HCT116 (cell line): Measurements from ENCODE around the gene KRTAP12-2. TPM values are rescaled to one million over a fixed set of nuclear protein-coding genes. Genes with fewer than 3 reads are reported as not detected.

Experiments used
- ATAC-seq: fragments of 200-7000 bp; cut with Tn5 transposase; 2 replicates; pipeline ENCODE4 v1.9.1; 2020; ENCODE audit warnings: mild to moderate bottlenecking, moderate library complexity
- BruUV-seq: library from RNA; stranded (reverse); fragments of 400-500 nt; replicated peaks from 2 replicates; lab custom pipeline; 2021; lab: Mats Ljungman, UMichigan
- CTCF ChIA-PET: fragments of 300-600 bp; sonication (Branson Sonifier 250); formaldehyde crosslinking; loops from one replicate; lab custom pipeline; 2021; ENCODE audit warnings: antibody characterized with exemption; lab: Charles Lee
- POLR2A ChIA-PET: fragments of 300-600, 350-600 bp; sonication (Branson Sonifier 250); formaldehyde crosslinking; loops from one replicate; lab custom pipeline; 2021; ENCODE audit warnings: antibody characterized with exemption; lab: Charles Lee
- RAD21 ChIA-PET, 2 experiments: fragments of 300-600 bp; sonication (Branson Sonifier 250); formaldehyde crosslinking; loops; one replicate each; lab custom pipeline; 2023; ENCODE audit warnings: low total read pairs in 2 of 2; ENCODE audit not compliant: uncharacterized antibody in 2 of 2, unreplicated experiment in 2 of 2, low non-redundant PET in 1 of 2; lab: Charles Lee
- DNase-seq: peaks from one replicate; pipeline ENCODE4 v3.0.0-alpha.2; 2010; ENCODE audit warnings: low read depth, low spot score
- H2AFZ ChIP-seq: fragments of 200-600 bp; shearing (Covaris generic), sonication (generic); 2 replicates; pipeline ENCODE4 v1.6.1; 2017; ENCODE audit warnings: low read depth, mixed run types, mixed read lengths, antibody characterized with exemption, low read length; ENCODE audit not compliant: poor library complexity, severe bottlenecking
- H3K27ac ChIP-seq: 2 replicates; pipeline ENCODE4 v1.5.1; 2012; ENCODE audit warnings: low read depth, low read length
- H3K27me3 ChIP-seq: fragments of 200-600 bp; sonication (generic); 2 replicates; pipeline ENCODE4 v1.6.1; 2016; ENCODE audit warnings: mixed run types, low read length, mixed read lengths; ENCODE audit not compliant: insufficient read depth
- H3K36me3 ChIP-seq, 2 experiments: fragments of 200-500 bp in 1 of 2; fragments of 200-600 bp in 1 of 2; sonication (Bioruptor generic) in 1 of 2; sonication (generic) in 1 of 2; 2 replicates each; pipeline versions ENCODE4 v1.5.1 to v1.6.1; 2014 to 2016; ENCODE audit warnings: low read length in 2 of 2, inconsistent platforms in 1 of 2, mixed read lengths in 1 of 2, mixed run types in 1 of 2; ENCODE audit not compliant: insufficient read depth in 2 of 2, control insufficient read depth in 1 of 2
- H3K4me1 ChIP-seq, 2 experiments: fragments of 200-600 bp in 1 of 2; sonication (generic) in 1 of 2; 2 replicates each; pipeline versions ENCODE4 v1.5.1 to v1.6.1; 2012 to 2017; ENCODE audit warnings: low read length in 2 of 2, inconsistent platforms in 1 of 2, mild to moderate bottlenecking in 1 of 2, mixed read lengths in 1 of 2, mixed run types in 1 of 2, moderate library complexity in 1 of 2; ENCODE audit not compliant: insufficient read depth in 2 of 2, control insufficient read depth in 1 of 2
- H3K4me2 ChIP-seq: fragments of 200-600 bp; sonication (generic); 2 replicates; pipeline ENCODE4 v1.6.1; 2017; ENCODE audit warnings: mixed run types, low read length, mixed read lengths
- H3K4me3 ChIP-seq, 2 experiments: fragments of 200-600 bp in 1 of 2; sonication (generic) in 1 of 2; replicated peaks in 1 of 2; 2 replicates each; pipeline ENCODE4 v1.5.1; 2011 to 2016; ENCODE audit warnings: low read length in 2 of 2, control low read depth in 1 of 2, low read depth in 1 of 2, mild to moderate bottlenecking in 1 of 2, mixed read lengths in 1 of 2, mixed run types in 1 of 2
- H3K79me2 ChIP-seq: fragments of 200-600 bp; sonication (generic); 2 replicates; pipeline ENCODE4 v1.6.1; 2017; ENCODE audit warnings: mild to moderate bottlenecking, mixed run types, low read length, moderate library complexity, mixed read lengths; ENCODE audit not compliant: insufficient read depth
- H3K9ac ChIP-seq: fragments of 200-600 bp; sonication (generic); 2 replicates; pipeline ENCODE4 v1.6.1; 2016; ENCODE audit warnings: low read length, mixed read lengths
- H3K9me2 ChIP-seq: fragments of 200-600 bp; sonication (generic), shearing (Covaris generic); 2 replicates; pipeline ENCODE4 v1.6.1; 2017; ENCODE audit warnings: mixed run types, mild to moderate bottlenecking, moderate library complexity; ENCODE audit not compliant: insufficient read depth
- H3K9me3 ChIP-seq, 2 experiments: fragments of 200-500 bp in 1 of 2; fragments of 200-600 bp in 1 of 2; sonication (Bioruptor generic) in 1 of 2; sonication (generic) in 1 of 2; 2 replicates each; pipeline ENCODE4 v1.6.1; 2014 to 2017; ENCODE audit warnings: low read length in 2 of 2, mixed read lengths in 2 of 2, inconsistent platforms in 1 of 2, low read depth in 1 of 2, mild to moderate bottlenecking in 1 of 2, mixed run types in 1 of 2, moderate library complexity in 1 of 2; ENCODE audit not compliant: control insufficient read depth in 1 of 2, insufficient read depth in 1 of 2
- H4K20me1 ChIP-seq: fragments of 200-600 bp; sonication (generic), shearing (Covaris generic); 2 replicates; pipeline ENCODE4 v1.6.1; 2017; ENCODE audit warnings: mixed run types, mild to moderate bottlenecking, moderate library complexity; ENCODE audit not compliant: insufficient read depth
- CBX3 ChIP-seq: IDR thresholded peaks from 2 replicates; pipeline ENCODE4 v1.6.1; 2012; ENCODE audit warnings: low read depth
- EGR1 ChIP-seq: IDR thresholded peaks from 2 replicates; pipeline ENCODE4 v1.6.1; 2012; ENCODE audit warnings: low read depth
- FOSL1 ChIP-seq: IDR thresholded peaks from 2 replicates; pipeline ENCODE4 v1.6.1; 2012; ENCODE audit warnings: low read depth
- POLR2A ChIP-seq: IDR thresholded peaks from 2 replicates; pipeline ENCODE4 v1.7.0; 2011; ENCODE audit warnings: borderline replicate concordance; ENCODE audit not compliant: insufficient read depth, insufficient read length; ENCODE audit errors: extremely low read depth
- RAD21 ChIP-seq: IDR thresholded peaks from 2 replicates; pipeline ENCODE4 v1.6.1; 2012; ENCODE audit warnings: low read depth, mild to moderate bottlenecking
- SP1 ChIP-seq: IDR thresholded peaks from 2 replicates; pipeline ENCODE4 v1.6.1; 2012; ENCODE audit warnings: low read depth
- SRF ChIP-seq: IDR thresholded peaks from 2 replicates; pipeline ENCODE4 v1.6.1; 2012; ENCODE audit warnings: low read depth
- TCF7L2 ChIP-seq: IDR thresholded peaks from 2 replicates; pipeline ENCODE4 v1.7.0; 2011; ENCODE audit warnings: borderline replicate concordance, inconsistent platforms; ENCODE audit not compliant: insufficient read depth, insufficient read length; ENCODE audit errors: extremely low read depth
- YY1 ChIP-seq: IDR thresholded peaks from 2 replicates; pipeline ENCODE4 v1.6.1; 2011; ENCODE audit warnings: low read length, low read depth, moderate library complexity, mild to moderate bottlenecking; ENCODE audit not compliant: insufficient replicate concordance; ENCODE audit errors: extremely low read depth
- ZFX ChIP-seq: fragments of 450-650 bp; IDR thresholded peaks from 2 replicates; pipeline ENCODE4 v1.6.1; 2017
- intact Hi-C: fragments of 100-400 bp; cut with micrococcal nuclease; formaldehyde crosslinking; loops from 2 replicates; pipeline ENCODE4 v1.10.0; 2022
- total RNA-seq: library from RNA; stranded (reverse); gene quantifications from one replicate; pipeline ENCODE4 v1.2.1, GENCODE V29; 2021; ENCODE audit not compliant: unreplicated experiment
- TF ChIP-seq, protein P1 (sequence below): IDR thresholded peaks from 2 replicates; pipeline ENCODE4 v1.6.1; 2012

The KRTAP12-2 gene
- total RNA-seq, 1 experiment from 2014 or later = not detected

DNA sequence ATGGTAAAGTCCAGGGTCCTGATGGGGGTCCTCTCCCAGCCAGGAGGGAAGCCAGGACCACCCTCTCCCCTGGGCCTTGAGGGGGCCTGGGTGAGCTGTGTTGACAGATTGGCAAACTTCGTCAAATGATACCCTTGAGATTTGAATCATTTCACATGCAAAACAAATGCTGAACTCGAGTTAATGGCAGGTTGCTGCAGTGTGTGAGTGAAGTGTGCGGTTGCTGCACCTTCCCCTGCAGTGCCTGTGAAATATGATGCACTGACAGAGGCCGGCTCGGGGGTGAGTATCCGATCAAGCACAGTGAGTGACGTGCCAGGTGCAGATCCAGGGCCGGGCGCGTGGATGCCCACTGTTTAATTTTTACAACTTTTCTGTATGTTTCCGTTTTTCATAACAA lies 20.9 kb upstream of the KRTAP12-2 start:
- no peak overlapping the region for H3K9ac ChIP-seq
- H3K27ac ChIP-seq = no peak overlapping the region
- H3K9me2 ChIP-seq = no peaks in the 10 kb centered on the region
- ATAC-seq = no peak
- H4K20me1 ChIP-seq = no peaks in the 10 kb centered on the region
- H2AFZ ChIP-seq = no peak overlapping the region
- intact Hi-C loops = no loop called here
- no peaks in the 10 kb centered on the region for H3K36me3 ChIP-seq
- ChIA-PET CTCF (no interaction called here), RAD21 (no interaction called here), POLR2A (no interaction called here)
- H3K4me3 ChIP-seq = no peak overlapping the region
- H3K79me2 ChIP-seq = no peaks in the 10 kb centered on the region
- no peak overlapping the region for H3K4me2 ChIP-seq
- H3K27me3 ChIP-seq = no peaks in the 10 kb centered on the region
- TF ChIP-seq SRF (no peak), POLR2A (no peak), YY1 (no peak), EGR1 (no peak)
- TF ChIP-seq, all 23 proteins: peak for 0
- no peaks in the 10 kb centered on the region for H3K4me1 ChIP-seq
- DNase-seq = no peak
- H3K9me3 ChIP-seq = peaks cover 0 to 4% of the 10 kb centered on the region in 2 experiments; a peak in 2 of 4 replicates
- BruUV-seq = no TSS peak

DNA sequence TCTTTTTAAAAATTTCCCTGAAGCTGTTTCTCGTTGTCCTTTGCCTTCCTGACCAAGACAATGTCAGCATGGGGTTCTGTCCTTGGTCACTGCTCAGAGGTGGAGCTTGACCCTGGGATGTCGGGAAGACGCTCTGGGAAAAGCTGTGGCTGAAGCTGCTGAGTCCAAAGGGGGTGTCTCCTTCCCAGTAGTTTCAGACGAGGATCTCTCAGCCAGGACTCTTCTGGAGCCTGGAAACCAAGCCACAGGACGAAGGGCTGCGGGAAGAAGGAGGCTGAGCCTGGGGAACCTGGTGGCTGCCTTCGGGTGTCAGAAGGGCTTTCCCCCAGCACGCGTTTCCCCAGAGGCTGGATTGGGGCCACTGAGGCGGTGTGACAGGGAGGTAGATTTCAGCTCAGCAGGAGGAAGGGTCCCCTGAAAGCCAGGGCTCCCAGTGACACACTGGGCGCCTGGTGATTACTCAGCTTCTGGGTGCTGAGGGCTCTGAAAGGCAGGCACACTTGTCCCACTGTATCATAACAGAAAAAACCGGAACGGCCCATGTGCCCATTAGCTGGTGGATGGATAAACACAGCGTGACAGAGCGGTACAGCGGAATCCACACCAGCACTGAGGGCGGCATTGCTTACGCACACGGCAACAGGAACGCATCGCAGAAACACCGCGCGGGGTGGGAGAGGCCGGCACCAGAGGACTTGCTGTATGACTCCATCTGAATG lies 20.3 kb upstream of the KRTAP12-2 start:
- POLR2A ChIA-PET = no interaction called here
- no TSS peak for BruUV-seq
- TF ChIP-seq RAD21 (no peak), TCF7L2 (no peak), SP1 (no peak), CBX3 (no peak), ZFX (no peak), FOSL1 (no peak), YY1 (no peak)
- TF ChIP-seq, protein P1, sequence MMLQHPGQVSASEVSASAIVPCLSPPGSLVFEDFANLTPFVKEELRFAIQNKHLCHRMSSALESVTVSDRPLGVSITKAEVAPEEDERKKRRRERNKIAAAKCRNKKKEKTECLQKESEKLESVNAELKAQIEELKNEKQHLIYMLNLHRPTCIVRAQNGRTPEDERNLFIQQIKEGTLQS = no peak
- TF ChIP-seq, all 23 proteins: peak for 0
- RAD21 ChIA-PET = no interaction called here
- H3K4me1 ChIP-seq = no peaks in the 10 kb centered on the region
- H3K79me2 ChIP-seq = no peaks in the 10 kb centered on the region
- H3K4me2 ChIP-seq = no peak overlapping the region
- no peaks in the 10 kb centered on the region for H3K27me3 ChIP-seq
- intact Hi-C loops = no loop called here
- no peaks in the 10 kb centered on the region for H3K36me3 ChIP-seq
- no peaks in the 10 kb centered on the region for H3K9me2 ChIP-seq
- no peak overlapping the region for H3K9ac ChIP-seq
- no peak overlapping the region for H3K27ac ChIP-seq
- H4K20me1 ChIP-seq = no peaks in the 10 kb centered on the region
- H3K4me3 ChIP-seq = no peak overlapping the region
- no peak for ATAC-seq
- CTCF ChIA-PET = no interaction called here
- DNase-seq = no peak
- no peaks in the 10 kb centered on the region; a peak in 1 of 4 replicates for H3K9me3 ChIP-seq
- no peak overlapping the region for H2AFZ ChIP-seq
